ENCODE data around the gene SLC16A3.

SLC16A3 gene

GRCh38 chr17:82249896-82250581 is 21.2 kb downstream of the SLC16A3 start:
- no peaks in the 10 kb centered on the region for H3K9me2 ChIP-seq (replicated peaks; ENCODE audit: low read depth, low read length)
- H3K36me3 ChIP-seq (ENCODE audit: insufficient read depth, low read length): peaks cover 86% of the 10 kb centered on the region; the same call in 1 of the 2 replicates
- H3K4me2 ChIP-seq (ENCODE audit: low read depth, low read length, poor library complexity, severe bottlenecking): no peak overlapping the region
- no peaks in the 10 kb centered on the region for H3F3A ChIP-seq (ENCODE audit: low read depth)
- H3K27me3 ChIP-seq (ENCODE audit: insufficient read depth, low read length, poor library complexity, severe bottlenecking): no peaks in the 10 kb centered on the region
- peaks cover 71% of the 10 kb centered on the region for H4K20me1 ChIP-seq (ENCODE audit: insufficient read depth, low read length, poor library complexity, severe bottlenecking)
- no peak overlapping the region for H3K4me3 ChIP-seq (ENCODE audit: low read length, poor library complexity, severe bottlenecking)
- no peak overlapping the region for H3K9ac ChIP-seq (ENCODE audit: low read depth, low read length, poor library complexity, severe bottlenecking)
- H3K9me3 ChIP-seq (ENCODE audit: insufficient read depth, low read depth, low read length): no peaks in the 10 kb centered on the region
- TF ChIP-seq CTCF (conservative IDR thresholded peaks at IDR 0.05; ENCODE audit: low read length) (no peak), EZH2phosphoT487 (IDR thresholded peaks at IDR 0.05; ENCODE audit: borderline replicate concordance) (no peak)
- peaks cover 70% of the 10 kb centered on the region for H3K79me2 ChIP-seq (ENCODE audit: insufficient read depth, low read length)
- no peak overlapping the region for H2AFZ ChIP-seq (ENCODE audit: low read length)
- H3K4me1 ChIP-seq (ENCODE audit: insufficient read depth, low read length, poor library complexity, severe bottlenecking): peaks cover 7% of the 10 kb centered on the region

GRCh38 chr17:82250868-82251500 is 22.1 kb downstream of the SLC16A3 start:
- Histone ChIP-seq H3K9me3 (ENCODE audit: insufficient read depth, low read depth, low read length) (no peaks in the 10 kb centered on the region), H3K27me3 (ENCODE audit: insufficient read depth, low read length, poor library complexity, severe bottlenecking) (no peaks in the 10 kb centered on the region), H3K9me2 (replicated peaks; ENCODE audit: low read depth, low read length) (no peaks in the 10 kb centered on the region), H3K9ac (ENCODE audit: low read depth, low read length, poor library complexity, severe bottlenecking) (no peak overlapping the region), H3K4me3 (ENCODE audit: low read length, poor library complexity, severe bottlenecking) (no peak overlapping the region), H3K4me1 (ENCODE audit: insufficient read depth, low read length, poor library complexity, severe bottlenecking) (peaks cover 7% of the 10 kb centered on the region), H3K79me2 (ENCODE audit: insufficient read depth, low read length) (peaks cover 73% of the 10 kb centered on the region), H3F3A (ENCODE audit: low read depth) (no peaks in the 10 kb centered on the region), H2AFZ (ENCODE audit: low read length) (no peak overlapping the region), H3K36me3 (ENCODE audit: insufficient read depth, low read length) (peaks cover 86% of the 10 kb centered on the region; the same call in 1 of the 2 replicates), H3K4me2 (ENCODE audit: low read depth, low read length, poor library complexity, severe bottlenecking) (no peak overlapping the region), H4K20me1 (ENCODE audit: insufficient read depth, low read length, poor library complexity, severe bottlenecking) (peaks cover 62% of the 10 kb centered on the region)
- TF ChIP-seq EZH2phosphoT487 (IDR thresholded peaks at IDR 0.05; ENCODE audit: borderline replicate concordance) (no peak), CTCF (conservative IDR thresholded peaks at IDR 0.05; ENCODE audit: low read length) (no peak)

- H3K9me3 ChIP-seq (ENCODE audit: insufficient read depth, low read depth, low read length): no peaks in the 10 kb centered on the region
- no peak overlapping the region for H3K4me2 ChIP-seq (ENCODE audit: low read depth, low read length, poor library complexity, severe bottlenecking)
- H3K9me2 ChIP-seq (replicated peaks; ENCODE audit: low read depth, low read length): no peaks in the 10 kb centered on the region
- H3K79me2 ChIP-seq (ENCODE audit: insufficient read depth, low read length): peaks cover 75% of the 10 kb centered on the region
- no peaks in the 10 kb centered on the region for H3F3A ChIP-seq (ENCODE audit: low read depth)
- peaks cover 60% of the 10 kb centered on the region for H4K20me1 ChIP-seq (ENCODE audit: insufficient read depth, low read length, poor library complexity, severe bottlenecking)
- H3K36me3 ChIP-seq (ENCODE audit: insufficient read depth, low read length): peaks cover 86% of the 10 kb centered on the region; the same call in 1 of the 2 replicates
- no peak overlapping the region for H3K9ac ChIP-seq (ENCODE audit: low read depth, low read length, poor library complexity, severe bottlenecking)
- H3K4me1 ChIP-seq (ENCODE audit: insufficient read depth, low read length, poor library complexity, severe bottlenecking): no peaks in the 10 kb centered on the region
- H3K4me3 ChIP-seq (ENCODE audit: low read length, poor library complexity, severe bottlenecking): no peak overlapping the region
- H2AFZ ChIP-seq (ENCODE audit: low read length): no peak overlapping the region
- no peak for TF ChIP-seq CTCF (conservative IDR thresholded peaks at IDR 0.05; ENCODE audit: low read length)
- no peak for TF ChIP-seq EZH2phosphoT487 (IDR thresholded peaks at IDR 0.05; ENCODE audit: borderline replicate concordance)
- H3K27me3 ChIP-seq (ENCODE audit: insufficient read depth, low read length, poor library complexity, severe bottlenecking): no peaks in the 10 kb centered on the region
These were observed 23.8 kb downstream of the SLC16A3 start for GRCh38 chr17:82252511-82253178.
